ENCODE data around the gene AMY2B.
"Not testable (repeated sequence)": the region's sequence is repeated elsewhere in the genome, so short reads cannot be mapped to it uniquely, and the experiment has no call there.

AMY2B gene

GRCh38 chr1:103571289-103571688, at the start of gene AMY2B:
TSS of gene AMY2B (plus strand) at chr1:103571589. CDS start at chr1:103571603, 14 bp downstream.
- not testable (repeated sequence) for DNase-seq (ENCODE audit: low read depth); H3K4me3 ChIP-seq (ENCODE audit: low read depth, low read length)

DNA sequence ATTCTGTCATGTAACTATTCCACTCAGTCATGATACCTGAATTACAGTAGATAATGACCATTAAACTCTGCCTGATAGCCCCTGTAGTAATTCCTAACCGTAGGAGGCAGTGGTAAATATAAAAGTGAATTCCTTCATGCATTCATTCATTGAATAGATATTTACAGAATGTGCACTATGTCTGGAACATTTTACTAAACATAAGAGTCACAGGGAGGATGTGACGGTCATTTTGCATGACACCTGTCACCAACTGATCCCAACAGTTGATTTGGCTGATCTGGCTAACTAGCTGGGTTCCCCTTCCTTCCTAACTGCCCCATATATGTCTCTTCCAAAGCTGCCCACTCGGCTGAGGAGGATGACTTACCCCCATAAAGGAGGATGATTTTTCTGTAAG, 48.0 kb upstream of the AMY2B start:
- DNase-seq (ENCODE audit: low read depth), result no peak
- H3K4me3 ChIP-seq (ENCODE audit: low read depth, low read length), result no peak overlapping the region

- peak overlapping the region; percentile 38 for H3K4me3 ChIP-seq (ENCODE audit: low read depth, low read length)
- no peak for DNase-seq (ENCODE audit: low read depth)
Observed at GRCh38 chr1:103525114-103525606, 46.2 kb upstream of the AMY2B start.

DNA sequence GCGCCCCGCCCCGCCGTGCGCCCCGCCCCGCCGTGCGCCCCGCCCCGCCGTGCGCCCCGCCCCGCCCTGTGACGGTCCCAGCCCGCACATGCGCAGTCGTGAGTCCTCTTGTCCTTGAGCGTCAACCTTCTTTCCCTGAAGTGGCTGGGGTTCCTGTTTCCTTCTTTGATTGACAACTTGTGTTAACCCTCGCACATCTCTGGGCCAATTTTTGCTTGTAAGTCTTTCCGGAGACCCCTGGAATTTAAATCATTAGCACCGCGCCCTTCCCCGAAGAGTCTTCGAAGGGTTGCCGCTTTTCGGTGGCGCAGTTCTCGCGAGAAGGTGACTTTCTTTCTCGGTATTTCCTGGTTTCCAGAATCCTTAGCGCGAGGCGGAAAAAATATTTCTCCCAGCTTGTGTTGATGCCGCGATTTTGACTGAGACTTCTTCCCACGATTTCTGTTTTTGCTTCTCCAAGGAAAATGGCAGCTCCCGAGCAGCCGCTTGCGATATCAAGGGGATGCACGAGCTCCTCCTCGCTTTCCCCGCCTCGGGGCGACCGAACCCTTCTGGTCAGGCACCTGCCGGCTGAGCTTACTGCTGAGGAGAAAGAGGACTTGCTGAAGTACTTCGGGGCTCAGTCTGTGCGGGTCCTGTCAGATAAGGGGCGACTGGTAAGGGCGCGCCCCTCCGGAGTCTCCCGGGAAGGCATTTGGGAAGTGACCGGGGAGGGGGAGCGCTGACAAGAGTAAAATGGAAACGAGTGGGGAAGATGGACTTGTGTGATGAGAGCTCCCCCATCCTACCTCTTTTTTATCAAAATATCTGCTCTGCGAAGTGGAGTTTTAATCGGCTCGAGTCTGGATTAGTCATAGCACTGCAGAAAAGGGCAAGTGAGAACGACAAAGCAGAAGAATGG, 45.5 kb upstream of the AMY2B start, which contains the start of gene RNPC3:
TSS of gene RNPC3 (plus strand) at position 93 of the 901 bp plus-strand sequence. CDS start at position 465, 372 bp downstream.
- H3K4me3 ChIP-seq (ENCODE audit: low read depth, low read length), result peak within 1 kb of the TSS; percentile 83
- peak; percentile 64 for DNase-seq (ENCODE audit: low read depth)

GRCh38 chr1:103527331-103527730, 44.1 kb upstream of the AMY2B start:
- no peak for DNase-seq (ENCODE audit: low read depth)

GRCh38 chr1:103529746-103530145, 41.6 kb upstream of the AMY2B start:
- no peak for DNase-seq (ENCODE audit: low read depth)
- no peak overlapping the region for H3K4me3 ChIP-seq (ENCODE audit: low read depth, low read length)

More at GRCh38 chr1:103527331-103527730, 44.1 kb upstream of the AMY2B start:
- no peak overlapping the region for H3K4me3 ChIP-seq (ENCODE audit: low read depth, low read length)

- no peak overlapping the region for H3K4me3 ChIP-seq (ENCODE audit: low read depth, low read length)
- DNase-seq (ENCODE audit: low read depth), result no peak
Observed at GRCh38 chr1:103538226-103538625, 33.2 kb upstream of the AMY2B start.

DNA sequence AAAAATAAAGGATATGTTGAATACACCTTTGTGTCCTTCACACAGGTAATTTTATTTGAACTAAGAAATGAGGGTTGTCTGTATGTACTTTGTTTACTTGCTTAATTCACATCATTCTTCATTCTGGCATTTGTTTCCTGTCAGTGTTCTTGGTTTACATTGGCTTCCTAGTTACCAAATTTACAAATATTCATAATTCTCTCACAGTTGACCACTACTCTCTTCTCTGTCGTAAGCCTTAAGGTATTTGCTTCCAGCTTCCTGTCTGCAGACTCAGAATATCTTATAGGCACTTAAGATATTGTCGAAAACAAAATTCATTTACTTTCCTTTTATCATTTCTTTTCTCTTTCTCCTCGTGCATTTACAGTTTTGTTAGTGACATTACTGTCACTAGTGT, 30.0 kb upstream of the AMY2B start:
- no peak overlapping the region for H3K4me3 ChIP-seq (ENCODE audit: low read depth, low read length)
- DNase-seq (ENCODE audit: low read depth), result no peak

DNA sequence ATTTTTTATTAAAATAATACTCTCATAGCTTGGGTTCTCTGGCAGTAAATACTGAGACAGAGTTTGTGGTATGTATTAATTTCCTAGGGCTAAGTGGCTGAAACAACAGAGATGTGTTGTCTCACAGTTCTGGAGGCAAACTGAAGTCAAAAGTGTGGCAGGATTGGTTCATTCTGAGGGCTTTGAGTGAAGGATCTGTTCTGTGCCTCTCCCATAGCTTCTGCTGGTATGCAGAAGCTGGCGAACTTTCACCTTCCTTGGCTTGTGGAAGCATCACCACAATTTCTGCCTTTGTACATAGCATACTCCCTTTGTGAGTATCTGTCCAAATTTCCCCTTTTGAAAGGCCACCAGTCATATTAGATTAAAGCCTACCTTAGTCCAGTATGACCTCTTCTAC, 24.9 kb upstream of the AMY2B start:
- H3K4me3 ChIP-seq (ENCODE audit: low read depth, low read length), result no peak overlapping the region
- DNase-seq (ENCODE audit: low read depth), result no peak

DNA sequence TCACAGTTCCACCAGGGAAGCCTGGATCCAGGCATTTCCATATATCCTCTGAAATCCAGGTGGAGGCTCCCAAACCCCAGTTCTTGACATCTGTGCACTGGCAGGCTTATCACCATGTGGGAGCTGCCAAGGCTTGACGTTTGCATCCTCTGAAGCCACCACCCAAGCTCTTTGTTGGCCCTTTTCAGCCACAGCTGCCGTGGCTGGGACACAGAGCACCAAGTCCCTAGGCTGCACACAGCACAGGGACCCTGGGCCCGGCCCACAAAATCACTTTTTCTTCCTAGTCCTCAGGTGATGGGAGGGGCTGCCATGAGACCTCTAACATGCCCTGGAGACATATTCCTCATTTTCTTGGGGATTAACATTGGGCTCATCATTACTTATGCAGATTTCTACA, 23.5 kb upstream of the AMY2B start:
- H3K4me3 ChIP-seq (ENCODE audit: low read depth, low read length), result no peak overlapping the region
- no peak for DNase-seq (ENCODE audit: low read depth)

- no peak for DNase-seq (ENCODE audit: low read depth)
- no peak overlapping the region for H3K4me3 ChIP-seq (ENCODE audit: low read depth, low read length)
Observed at GRCh38 chr1:103560427-103560826, 11.0 kb upstream of the AMY2B start.

DNA sequence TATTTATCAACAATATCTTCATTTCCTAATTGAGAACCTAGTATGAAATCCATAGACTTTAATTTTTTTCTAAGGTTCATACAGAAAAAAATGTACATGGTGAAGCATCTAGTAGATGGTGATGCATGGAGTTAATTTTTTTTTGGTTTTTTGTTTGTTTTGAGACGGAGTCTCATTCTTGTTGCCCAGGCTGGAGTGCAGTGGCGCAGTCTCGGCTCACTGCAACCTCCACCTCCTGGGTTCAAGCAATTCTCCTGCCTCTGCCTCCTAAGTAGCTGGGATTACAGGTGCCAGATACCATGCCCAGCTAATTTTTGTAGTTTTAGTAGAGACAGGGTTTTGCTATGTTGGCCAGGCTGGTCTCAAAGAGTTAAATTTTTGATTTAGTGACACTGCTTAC, 10.3 kb upstream of the AMY2B start:
- not testable (repeated sequence) for H3K4me3 ChIP-seq (ENCODE audit: low read depth, low read length); DNase-seq (ENCODE audit: low read depth)

- DNase-seq (ENCODE audit: low read depth), result peak; percentile 1
- no peak overlapping the region for H3K4me3 ChIP-seq (ENCODE audit: low read depth, low read length)
Observed at GRCh38 chr1:103561643-103562395, 9.6 kb upstream of the AMY2B start.

DNA sequence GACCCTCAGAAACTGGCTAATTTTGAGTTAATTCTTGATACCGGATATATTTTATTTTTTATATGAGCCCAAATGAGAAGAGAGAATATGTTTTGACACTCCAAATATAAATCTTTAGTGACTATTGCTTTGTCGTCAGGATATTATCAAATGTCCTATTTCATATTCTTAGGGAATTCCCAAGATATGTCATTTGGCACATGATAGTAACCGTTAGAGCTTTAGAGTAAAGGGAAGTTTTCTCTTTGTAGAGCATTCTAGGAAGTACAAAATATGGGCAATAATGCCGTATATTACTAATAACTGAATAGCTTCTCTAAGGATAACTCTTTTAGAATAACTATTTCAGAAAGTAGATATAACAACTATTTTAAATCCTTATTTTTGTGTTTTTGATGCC, 8.3 kb upstream of the AMY2B start:
- DNase-seq (ENCODE audit: low read depth), result no peak
- no peak overlapping the region for H3K4me3 ChIP-seq (ENCODE audit: low read depth, low read length)

- no peak overlapping the region for H3K4me3 ChIP-seq (ENCODE audit: low read depth, low read length)
- DNase-seq (ENCODE audit: low read depth), result no peak
Observed at GRCh38 chr1:103569493-103569892, 1.9 kb upstream of the AMY2B start.

DNA sequence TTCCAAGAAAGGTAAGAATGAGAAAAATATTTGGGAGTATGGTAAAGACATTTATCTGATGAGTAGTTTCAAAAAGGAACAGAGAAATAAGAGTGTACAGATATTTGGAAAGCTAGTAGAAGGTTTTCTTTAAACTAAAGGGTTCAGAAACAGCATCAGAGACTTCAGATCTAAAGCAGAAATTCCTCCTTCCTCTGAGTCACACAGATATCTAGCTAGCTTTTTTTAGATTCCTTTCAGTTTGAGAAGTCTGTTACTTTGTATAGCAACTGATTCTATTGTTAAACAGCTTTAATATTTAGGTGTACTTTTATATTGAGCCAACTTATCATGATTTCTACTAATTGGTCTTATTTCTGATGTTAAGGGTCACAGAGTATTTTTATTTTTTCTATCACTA, 4.7 kb downstream of the AMY2B start:
- H3K4me3 ChIP-seq (ENCODE audit: low read depth, low read length), result no peak overlapping the region
- DNase-seq (ENCODE audit: low read depth), result no peak

DNA sequence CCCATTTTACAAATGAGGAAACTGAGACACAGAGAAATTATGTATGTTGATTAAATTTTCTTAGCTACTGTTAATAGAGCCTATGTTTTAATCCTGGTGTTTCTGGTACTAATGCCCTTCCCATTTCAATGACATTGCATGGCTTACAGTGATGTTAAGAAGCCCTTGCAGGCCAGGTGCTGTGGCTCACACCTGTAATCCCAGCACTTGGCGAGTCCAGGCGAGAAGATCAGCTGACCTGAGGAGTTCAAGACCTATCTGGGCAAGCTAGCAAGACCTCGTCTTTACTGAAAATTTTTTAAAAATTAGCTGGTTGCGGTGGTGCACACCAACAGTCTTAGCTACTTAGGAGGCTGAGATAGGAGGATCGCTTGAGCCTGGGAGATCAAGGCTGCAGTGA, 5.4 kb downstream of the AMY2B start:
- not testable (repeated sequence) for DNase-seq (ENCODE audit: low read depth); H3K4me3 ChIP-seq (ENCODE audit: low read depth, low read length)

- H3K4me3 ChIP-seq (ENCODE audit: low read depth, low read length), result no peak overlapping the region
- DNase-seq (ENCODE audit: low read depth), result no peak
Observed at GRCh38 chr1:103582464-103582863, 11.1 kb downstream of the AMY2B start.

DNA sequence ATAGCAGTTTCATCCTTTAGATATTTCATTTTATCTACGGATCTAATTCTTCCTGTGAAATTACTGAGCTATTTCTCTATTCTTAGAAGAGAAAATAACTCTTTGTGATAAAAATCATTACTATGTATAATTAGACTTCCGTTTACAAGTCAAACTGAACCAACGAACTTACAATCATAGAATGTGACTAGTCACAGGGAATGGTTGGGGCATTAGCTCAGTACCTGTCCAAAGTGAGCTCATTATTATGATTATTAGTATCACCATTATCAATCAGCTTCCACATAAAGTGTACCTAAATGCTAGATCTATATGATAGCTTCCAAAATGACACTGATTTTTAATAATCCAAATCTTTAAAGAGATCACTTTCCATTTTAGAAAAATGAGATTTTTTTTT, 12.5 kb downstream of the AMY2B start:
- DNase-seq (ENCODE audit: low read depth), result no peak
- no peak overlapping the region for H3K4me3 ChIP-seq (ENCODE audit: low read depth, low read length)

GRCh38 chr1:103584537-103584936, 13.1 kb downstream of the AMY2B start:
- DNase-seq (ENCODE audit: low read depth), result no peak
- no peak overlapping the region for H3K4me3 ChIP-seq (ENCODE audit: low read depth, low read length)
